Neural cell (in vitro differentiated cells): ENCODE measurements around the gene OR1D5.

Source experiments
- CTCF ChIP-seq: fragments of 450-650 bp; IDR thresholded peaks from 2 replicates; pipeline ENCODE4 v1.5.1; 2014; ENCODE audit warnings: antibody characterized with exemption, mild to moderate bottlenecking, moderate library complexity; ENCODE audit not compliant: poor library complexity, severe bottlenecking
- EZH2 ChIP-seq: fragments of 200-600, 300-800 bp; shearing (Covaris generic), sonication (generic); IDR thresholded peaks from 2 replicates; pipeline ENCODE4 v1.6.1; 2014; ENCODE audit warnings: antibody characterized with exemption, low read length, borderline replicate concordance, mild to moderate bottlenecking; ENCODE audit not compliant: insufficient read depth, poor library complexity, severe bottlenecking
- RAD21 ChIP-seq: fragments of 450-650 bp; conservative IDR thresholded peaks from 2 replicates; pipeline ENCODE4 v1.6.1; 2014; ENCODE audit warnings: antibody characterized with exemption, mild to moderate bottlenecking, moderate library complexity
- SMC3 ChIP-seq: fragments of 450-650 bp; conservative IDR thresholded peaks from 2 replicates; pipeline ENCODE4 v1.6.1; 2014; ENCODE audit warnings: antibody characterized with exemption, mild to moderate bottlenecking, moderate library complexity; ENCODE audit not compliant: poor library complexity
- TAF1 ChIP-seq: IDR thresholded peaks from 2 replicates; pipeline ENCODE4 v1.6.1; 2012; ENCODE audit warnings: low read depth

GRCh38 chr17:3017936-3018335 is 45.5 kb downstream of the OR1D5 start:
- TF ChIP-seq CTCF (no peak), SMC3 (no peak), RAD21 (no peak), TAF1 (no peak), EZH2 (no peak)
